Ascending aorta (tissue), 2 donors: Measurements from ENCODE around the gene CAMK2A. TPM values are rescaled to one million over a fixed set of nuclear protein-coding genes. Genes with fewer than 3 reads are reported as not detected.

Source experiments
- DNase-seq, 2 donors: peaks; one replicate each; pipeline ENCODE4 v3.0.0-alpha.2; 2019; ENCODE audit warnings: low spot score in 2 of 2
- H3K27ac ChIP-seq, 2 donors: fragments of 200-600 bp; sonication (generic); one replicate each; pipeline ENCODE4 v1.5.1; 2016 to 2017; ENCODE audit warnings: mild to moderate bottlenecking in 1 of 2
- H3K27me3 ChIP-seq: fragments of 200-600 bp; sonication (generic); one replicate; pipeline ENCODE4 v1.5.1; 2017
- H3K36me3 ChIP-seq, 2 donors: fragments of 200-600 bp; sonication (generic); one replicate each; pipeline ENCODE4 v1.5.1; 2016
- H3K4me1 ChIP-seq, 2 donors: fragments of 200-600 bp; sonication (generic); one replicate each; pipeline ENCODE4 v1.5.1; 2016 to 2017; ENCODE audit warnings: mild to moderate bottlenecking in 1 of 2
- H3K4me3 ChIP-seq, 2 donors: fragments of 200-600 bp; sonication (generic); one replicate each; pipeline ENCODE4 v1.5.1; 2016 to 2017; ENCODE audit warnings: mild to moderate bottlenecking in 1 of 2
- H3K9me3 ChIP-seq, 2 donors: fragments of 200-600 bp; sonication (generic); one replicate each; pipeline ENCODE4 v1.5.1; 2016
- intact Hi-C: fragments of 100-400 bp; cut with DNase I; formaldehyde crosslinking; loops from one replicate; pipeline ENCODE4 v1.15.1; 2023
- total RNA-seq: library from RNA; depleted of rRNA; stranded (reverse); fragments of >200 nt; gene quantifications from one replicate; pipeline ENCODE4 v1.1.0, GENCODE V29; 2016
- TF ChIP-seq, protein P1 (sequence below), 3 experiments: fragments of 200-600 bp in 2 of 3; fragments of 450-650 bp in 1 of 3; sonication (generic) in 2 of 3; IDR thresholded peaks; one replicate each; pipeline ENCODE4 v1.5.1; 2016 to 2019; ENCODE audit warnings: antibody characterized with exemption in 3 of 3, mild to moderate bottlenecking in 1 of 3, moderate library complexity in 1 of 3

CAMK2A gene
- total RNA-seq, 1 donor from 2014 or later = not detected

DNA sequence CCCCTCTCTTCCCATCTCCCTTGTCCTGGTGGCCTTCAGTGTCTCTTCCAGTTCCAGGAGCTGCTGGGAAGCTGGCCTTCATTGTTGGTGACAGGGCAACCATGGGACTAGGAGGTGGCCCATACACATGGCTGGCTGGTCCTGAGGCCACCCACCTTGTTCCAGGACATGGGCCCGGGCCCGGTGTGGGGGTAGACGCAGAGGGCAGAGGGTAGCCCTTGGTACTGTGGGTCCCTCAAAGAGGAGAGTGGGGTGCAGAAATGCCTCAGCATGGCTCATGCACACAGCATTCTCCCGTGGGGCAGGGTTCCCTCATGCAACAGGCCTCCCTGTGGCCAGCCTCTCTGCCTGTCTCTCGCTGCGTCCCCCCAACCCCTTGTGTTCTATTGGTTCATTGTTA, 78.9 kb downstream of the CAMK2A start:
- Histone ChIP-seq H3K27me3 (no peaks in the 10 kb centered on the region), H3K9me3 (no peaks in the 10 kb centered on the region), H3K4me3 (no peak overlapping the region), H3K36me3 (no peaks in the 10 kb centered on the region), H3K27ac (no peak overlapping the region), H3K4me1 (peaks cover 0 to 16% of the 10 kb centered on the region in 2 donors)
- no peak for DNase-seq
- TF ChIP-seq, protein P1, sequence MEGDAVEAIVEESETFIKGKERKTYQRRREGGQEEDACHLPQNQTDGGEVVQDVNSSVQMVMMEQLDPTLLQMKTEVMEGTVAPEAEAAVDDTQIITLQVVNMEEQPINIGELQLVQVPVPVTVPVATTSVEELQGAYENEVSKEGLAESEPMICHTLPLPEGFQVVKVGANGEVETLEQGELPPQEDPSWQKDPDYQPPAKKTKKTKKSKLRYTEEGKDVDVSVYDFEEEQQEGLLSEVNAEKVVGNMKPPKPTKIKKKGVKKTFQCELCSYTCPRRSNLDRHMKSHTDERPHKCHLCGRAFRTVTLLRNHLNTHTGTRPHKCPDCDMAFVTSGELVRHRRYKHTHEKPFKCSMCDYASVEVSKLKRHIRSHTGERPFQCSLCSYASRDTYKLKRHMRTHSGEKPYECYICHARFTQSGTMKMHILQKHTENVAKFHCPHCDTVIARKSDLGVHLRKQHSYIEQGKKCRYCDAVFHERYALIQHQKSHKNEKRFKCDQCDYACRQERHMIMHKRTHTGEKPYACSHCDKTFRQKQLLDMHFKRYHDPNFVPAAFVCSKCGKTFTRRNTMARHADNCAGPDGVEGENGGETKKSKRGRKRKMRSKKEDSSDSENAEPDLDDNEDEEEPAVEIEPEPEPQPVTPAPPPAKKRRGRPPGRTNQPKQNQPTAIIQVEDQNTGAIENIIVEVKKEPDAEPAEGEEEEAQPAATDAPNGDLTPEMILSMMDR (IDR thresholded peaks at IDR 0.05) = no peak
- intact Hi-C loops = loop anchor here (5.0 to 10.0 kb wide), 3 partner anchors 33 to 376 kb away; no protein-coding TSS in a partner anchor

DNA sequence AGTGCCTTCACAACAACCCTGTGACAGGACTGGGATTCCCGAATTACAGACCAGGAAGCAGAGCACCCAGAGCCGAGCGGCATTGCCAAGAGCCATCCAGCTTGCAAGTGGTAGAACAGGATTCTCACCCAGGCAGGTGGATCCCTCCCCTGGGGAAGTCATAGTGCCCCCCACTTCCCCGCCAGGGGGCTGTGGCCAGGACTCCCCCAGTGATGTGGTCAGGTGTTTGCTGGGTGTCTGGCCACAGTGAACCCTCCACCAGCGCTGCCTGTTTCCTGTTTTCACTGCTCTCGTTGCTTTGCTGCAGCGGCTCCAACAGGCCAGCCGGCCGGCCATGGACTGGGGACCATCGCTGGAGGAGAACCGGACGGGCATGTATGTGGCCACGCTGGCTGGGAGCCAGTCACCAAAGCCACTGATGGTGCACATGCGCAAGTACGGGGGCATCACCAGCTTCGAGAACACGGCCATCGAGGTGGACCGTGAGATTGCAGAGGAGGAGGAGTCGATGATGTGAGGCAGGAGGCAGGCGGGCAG, 80.4 kb downstream of the CAMK2A start:
- Histone ChIP-seq H3K4me1 (peaks cover 0 to 4% of the 10 kb centered on the region in 2 donors), H3K9me3 (no peaks in the 10 kb centered on the region), H3K4me3 (peak overlapping the region in 1 of 2 donors; percentile 30), H3K36me3 (no peaks in the 10 kb centered on the region), H3K27me3 (no peaks in the 10 kb centered on the region), H3K27ac (peak overlapping the region in 1 of 2 donors; percentile 40)
- TF ChIP-seq, protein P1 (IDR thresholded peaks at IDR 0.05) = no peak
- intact Hi-C loops = no loop called here
- peak; percentile 37 to 84 for DNase-seq

GRCh38 chr5:150208187-150209098, 81.1 kb downstream of the CAMK2A start:
- intact Hi-C loops = no loop called here
- no peak overlapping the region for H3K4me3 ChIP-seq
- no peaks in the 10 kb centered on the region for H3K4me1 ChIP-seq
- H3K9me3 ChIP-seq = no peaks in the 10 kb centered on the region
- no peak for DNase-seq
- H3K36me3 ChIP-seq = no peaks in the 10 kb centered on the region
- no peaks in the 10 kb centered on the region for H3K27me3 ChIP-seq
- no peak overlapping the region for H3K27ac ChIP-seq
- TF ChIP-seq, protein P1 (IDR thresholded peaks at IDR 0.05) = no peak

- Histone ChIP-seq H3K27ac (no peak overlapping the region), H3K4me3 (no peak overlapping the region), H3K36me3 (no peaks in the 10 kb centered on the region), H3K27me3 (no peaks in the 10 kb centered on the region), H3K9me3 (no peaks in the 10 kb centered on the region), H3K4me1 (no peaks in the 10 kb centered on the region)
- intact Hi-C loops = no loop called here
- TF ChIP-seq, protein P1 (IDR thresholded peaks at IDR 0.05) = no peak
- DNase-seq = no peak
These were observed 82.8 kb downstream of the CAMK2A start for GRCh38 chr5:150206779-150207115.

DNA sequence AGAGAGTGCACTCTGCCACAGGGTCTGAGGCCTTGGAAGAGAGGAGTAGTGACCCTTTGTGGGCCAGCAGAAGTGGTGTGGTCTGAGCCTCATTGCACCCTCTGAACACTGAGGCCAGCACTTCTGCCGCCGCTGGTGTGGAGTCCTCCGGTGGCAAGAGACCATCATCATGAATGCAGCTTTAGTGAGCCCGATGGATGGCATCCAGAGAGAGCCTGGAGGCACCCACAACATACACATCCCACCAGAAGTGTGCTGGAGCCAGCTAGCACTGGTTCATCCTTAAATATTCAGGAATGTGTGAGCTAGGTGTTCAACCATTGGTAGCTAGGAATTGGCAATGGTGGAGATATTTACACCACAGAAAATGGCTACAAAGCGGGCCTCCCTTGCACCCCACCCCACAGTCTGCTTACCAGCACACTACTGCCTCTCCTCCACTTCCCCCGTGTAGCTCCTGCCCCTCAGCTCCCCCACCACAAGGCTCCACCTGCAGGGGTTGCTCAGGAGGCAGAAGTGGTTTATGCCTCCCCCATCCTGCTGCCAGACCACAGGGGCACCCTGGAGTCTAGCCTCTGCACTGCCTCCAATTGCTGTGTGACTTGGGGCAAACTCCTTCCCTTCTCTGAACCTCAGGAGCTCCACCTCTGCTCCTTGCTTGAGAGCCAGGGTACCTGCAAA, 83.3 kb downstream of the CAMK2A start:
- DNase-seq = no peak
- intact Hi-C loops = no loop called here
- Histone ChIP-seq H3K4me1 (no peaks in the 10 kb centered on the region), H3K36me3 (no peaks in the 10 kb centered on the region), H3K27me3 (no peaks in the 10 kb centered on the region), H3K4me3 (no peak overlapping the region), H3K9me3 (no peaks in the 10 kb centered on the region), H3K27ac (no peak overlapping the region)
- TF ChIP-seq, protein P1 (IDR thresholded peaks at IDR 0.05) = no peak
